Measurements from ENCODE around the gene KAT8. TPM values are rescaled to one million over a fixed set of nuclear protein-coding genes. Genes with fewer than 3 reads are reported as not detected.

Gene KAT8
- total and polyA plus RNA-seq, 8 donors = 31.5 to 71.7 (median 38.2) TPM

GRCh38 chr16:31105677-31106213, 11.7 kb upstream of the KAT8 start:
- TF ChIP-seq CTCF (IDR thresholded peaks at IDR 0.05) = peak; percentile 83 to 89 (median 88)
- DNase-seq (peak; percentile 85 to 96 (median 96)), ATAC-seq (peak; percentile 90 to 94 (median 92)), FAIRE-seq (no peak)
- Histone ChIP-seq H3K4me3 (peak overlapping the region in 1 of 4 donors; percentile 20), H3K9me3 (no peaks in the 10 kb centered on the region), H3K4me1 (peaks cover 4 to 14% (median 11%) of the 10 kb centered on the region in 3 donors), H3K36me3 (peaks cover 0 to 14% (median 0%) of the 10 kb centered on the region in 3 donors), H3K27ac (peak overlapping the region; percentile 35 to 74 (median 60)), H3K27me3 (no peaks in the 10 kb centered on the region)
- WGBS, 2 donors = 8 to 9% methylated on average over 33 of the region's 33 CpGs
- intact Hi-C loops (cut with DNase I) = no loop called here

- FAIRE-seq = no peak
- Histone ChIP-seq H3K4me3 (no peak overlapping the region), H3K36me3 (peaks cover 0 to 24% (median 0%) of the 10 kb centered on the region in 3 donors), H3K27ac (peak overlapping the region in 1 of 4 donors; percentile 61), H3K9me3 (no peaks in the 10 kb centered on the region), H3K27me3 (no peaks in the 10 kb centered on the region), H3K4me1 (peaks cover 4 to 14% (median 11%) of the 10 kb centered on the region in 3 donors)
- TF ChIP-seq CTCF (IDR thresholded peaks at IDR 0.05) = no peak
- peak in 2 of 6 donors; percentile 36 to 37 for DNase-seq
- ATAC-seq = no peak
- intact Hi-C loops (cut with DNase I) = no loop called here
- 92% methylated on average over 28 of the region's 28 CpGs for WGBS, 2 donors
These were observed 10.7 kb upstream of the KAT8 start for GRCh38 chr16:31106509-31107464.

- FAIRE-seq (no peak), DNase-seq (peak in 1 of 6 donors; percentile 18), ATAC-seq (no peak)
- H3K4me3 ChIP-seq = no peak overlapping the region
- H3K4me1 ChIP-seq = peaks cover 4 to 14% (median 11%) of the 10 kb centered on the region in 3 donors
- peaks cover 0 to 31% (median 0%) of the 10 kb centered on the region in 3 donors for H3K36me3 ChIP-seq
- WGBS, 2 donors = 89 to 95% methylated on average over 6 of the region's 6 CpGs
- no peak overlapping the region for H3K27ac ChIP-seq
- intact Hi-C loops (cut with DNase I) = no loop called here
- H3K27me3 ChIP-seq = no peaks in the 10 kb centered on the region
- TF ChIP-seq CTCF (IDR thresholded peaks at IDR 0.05) = no peak
- H3K9me3 ChIP-seq = no peaks in the 10 kb centered on the region
These were observed 10.0 kb upstream of the KAT8 start for GRCh38 chr16:31107465-31107867.

- peaks cover 0 to 31% (median 0%) of the 10 kb centered on the region in 3 donors for H3K36me3 ChIP-seq
- DNase-seq = peak; percentile 65 to 88 (median 75)
- H3K4me3 ChIP-seq = peak within 1 kb of the TSS; percentile 61 to 100 (median 97)
- peak within 1 kb of the TSS; percentile 86 to 92 (median 91) for H3K27ac ChIP-seq
- 4 to 5% methylated on average over 58 to 68 of the region's 68 CpGs for WGBS, 2 donors
- intact Hi-C loops (cut with DNase I) = no loop called here
- FAIRE-seq = no peak
- no peaks in the 10 kb centered on the region for H3K27me3 ChIP-seq
- H3K4me1 ChIP-seq = peaks cover 5 to 20% (median 14%) of the 10 kb centered on the region in 3 donors
- no peak for TF ChIP-seq CTCF (IDR thresholded peaks at IDR 0.05)
- no peaks in the 10 kb centered on the region for H3K9me3 ChIP-seq
- ATAC-seq = peak; percentile 67 to 84 (median 83)
These were observed 9.2 kb upstream of the KAT8 start, which contains the start of gene BCKDK for GRCh38 chr16:31108035-31108793. Gene BCKDK (plus strand): TSS chr16:31108386. CDS start chr16:31109224, 838 bp downstream.
